SK-N-SH treated with all-trans-retinoic acid at 6 μM for 48 hours (cell line): Measurements from ENCODE around the gene MTTP.

ENCODE experiments used
- ATAC-seq: fragments of 200-7000 bp; cut with Tn5 transposase; 3 replicates; pipeline ENCODE4 v1.9.1; 2020; ENCODE audit warnings: mild to moderate bottlenecking, moderate library complexity
- ARNTL ChIP-seq: fragments of 450-650 bp; formaldehyde crosslinking; IDR thresholded peaks from 2 replicates; pipeline ENCODE4 v1.5.0; 2020; ENCODE audit warnings: low read depth, mild to moderate bottlenecking, moderate library complexity, borderline replicate concordance
- BACH2 ChIP-seq: fragments of 250-450 bp; sonication (Bioruptor Pico); IDR thresholded peaks from 2 replicates; pipeline ENCODE4 v1.9.0; 2021; ENCODE audit warnings: mild to moderate bottlenecking, borderline replicate concordance
- CSDC2 ChIP-seq: fragments of 250-450 bp; sonication (Bioruptor Pico); IDR thresholded peaks from 2 replicates; pipeline ENCODE4 v1.5.0; 2020; ENCODE audit warnings: mild to moderate bottlenecking, moderate library complexity
- CSRNP3 ChIP-seq: fragments of 250-450 bp; sonication (Bioruptor Pico); IDR thresholded peaks from 2 replicates; pipeline ENCODE4 v1.5.1; 2021; ENCODE audit warnings: mild to moderate bottlenecking, moderate library complexity
- ESRRG ChIP-seq: fragments of 250-450 bp; sonication (Bioruptor Pico); IDR thresholded peaks from 2 replicates; pipeline ENCODE4 v1.6.1; 2021; ENCODE audit warnings: mild to moderate bottlenecking
- GLIS3 ChIP-seq: fragments of 250-450 bp; sonication (Bioruptor Pico); IDR thresholded peaks from 2 replicates; pipeline ENCODE4 v1.5.0; 2020; ENCODE audit warnings: mild to moderate bottlenecking, moderate library complexity
- ISL1 ChIP-seq: fragments of 250-450 bp; sonication (Bioruptor Pico); IDR thresholded peaks from 2 replicates; pipeline ENCODE4 v2.1.2; 2022; ENCODE audit warnings: mild to moderate bottlenecking, moderate library complexity
- OSR1 ChIP-seq: fragments of 250-450 bp; sonication (Bioruptor Pico); IDR thresholded peaks from 2 replicates; pipeline ENCODE4 v1.8.0; 2022; ENCODE audit warnings: moderate library complexity, mild to moderate bottlenecking, inconsistent platforms
- PATZ1 ChIP-seq: fragments of 250-450 bp; sonication (Bioruptor Pico); IDR thresholded peaks from 2 replicates; pipeline ENCODE4 v1.8.0; 2020; ENCODE audit warnings: mild to moderate bottlenecking, moderate library complexity, borderline replicate concordance
- POU6F1 ChIP-seq: fragments of 250-450 bp; sonication (Bioruptor Pico); IDR thresholded peaks from 2 replicates; pipeline ENCODE4 v1.8.0; 2021; ENCODE audit warnings: low read depth, mild to moderate bottlenecking, moderate library complexity, borderline replicate concordance
- PPARA ChIP-seq: fragments of 250-450 bp; sonication (Bioruptor Pico); IDR thresholded peaks from 2 replicates; pipeline ENCODE4 v1.5.0; 2020; ENCODE audit warnings: mild to moderate bottlenecking, borderline replicate concordance
- RARB ChIP-seq: fragments of 250-450 bp; sonication (Bioruptor Pico); IDR thresholded peaks from 2 replicates; pipeline ENCODE4 v1.8.0; 2021; ENCODE audit warnings: mild to moderate bottlenecking, moderate library complexity
- SNAI2 ChIP-seq: fragments of 250-450 bp; sonication (Bioruptor Pico); IDR thresholded peaks from 2 replicates; pipeline ENCODE4 v1.5.0; 2020; ENCODE audit warnings: mild to moderate bottlenecking, moderate library complexity
- TCF4 ChIP-seq: fragments of 250-450 bp; sonication (Bioruptor Pico); IDR thresholded peaks from 2 replicates; pipeline ENCODE4 v1.8.0; 2021; ENCODE audit warnings: mild to moderate bottlenecking, moderate library complexity, borderline replicate concordance
- TOX ChIP-seq: fragments of 250-450 bp; sonication (Bioruptor Pico); IDR thresholded peaks from 2 replicates; pipeline ENCODE4 v1.8.0; 2021; ENCODE audit warnings: mild to moderate bottlenecking, moderate library complexity, borderline replicate concordance
- TSHZ2 ChIP-seq: fragments of 250-450 bp; sonication (Bioruptor Pico); IDR thresholded peaks from 2 replicates; pipeline ENCODE4 v1.5.0; 2020; ENCODE audit warnings: mild to moderate bottlenecking, moderate library complexity
- ZC3H10 ChIP-seq: fragments of 250-450 bp; sonication (Bioruptor Pico); IDR thresholded peaks from 2 replicates; pipeline ENCODE4 v1.5.1; 2021; ENCODE audit warnings: mild to moderate bottlenecking, moderate library complexity
- ZFP30 ChIP-seq: fragments of 450-650 bp; formaldehyde crosslinking; IDR thresholded peaks from 2 replicates; pipeline ENCODE4 v1.5.0; 2022; ENCODE audit warnings: mild to moderate bottlenecking, moderate library complexity
- ZNF565 ChIP-seq: fragments of 450-650 bp; formaldehyde crosslinking; conservative IDR thresholded peaks from 2 replicates; pipeline ENCODE4 v1.5.0; 2020; ENCODE audit warnings: low read depth, mild to moderate bottlenecking, moderate library complexity
- ZNF70 ChIP-seq: fragments of 450-650 bp; formaldehyde crosslinking; IDR thresholded peaks from 2 replicates; pipeline ENCODE4 v1.5.0; 2020; ENCODE audit warnings: mild to moderate bottlenecking, moderate library complexity
- ZNF8 ChIP-seq: fragments of 450-650 bp; formaldehyde crosslinking; IDR thresholded peaks from 2 replicates; pipeline ENCODE4 v1.5.0; 2020; ENCODE audit warnings: mild to moderate bottlenecking, moderate library complexity
- TF ChIP-seq, protein P1 (sequence below): fragments of 250-450 bp; sonication (Bioruptor Pico); IDR thresholded peaks from 2 replicates; pipeline ENCODE4 v1.5.1; 2020; ENCODE audit warnings: low read depth, mild to moderate bottlenecking, moderate library complexity

MTTP gene

DNA sequence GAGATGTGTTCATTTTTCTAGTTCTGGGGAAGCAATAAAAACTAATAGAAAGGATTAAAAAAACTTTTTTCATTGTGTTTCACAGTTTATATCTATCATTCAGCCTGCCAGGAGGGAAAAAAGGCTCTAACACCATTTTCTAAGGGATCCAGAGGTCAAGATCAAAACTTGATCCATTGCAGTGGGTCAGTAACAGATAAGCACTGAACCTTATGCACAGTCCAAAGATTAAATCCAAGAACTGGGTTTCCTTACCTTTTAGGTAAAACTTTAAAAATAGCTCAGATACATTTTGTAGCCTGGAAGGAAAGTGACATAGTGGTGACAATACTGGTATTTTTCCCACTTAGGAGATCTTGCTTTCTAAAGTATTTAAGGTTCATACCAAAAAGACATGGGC is 12.7 kb downstream of the MTTP start:
- ATAC-seq = no peak
- no peak for TF ChIP-seq ISL1 (CRISPR knock-in tag)
- no peak for TF ChIP-seq TSHZ2 (CRISPR knock-in tag)
- TF ChIP-seq ESRRG (CRISPR knock-in tag) = no peak
- no peak for TF ChIP-seq BACH2 (CRISPR knock-in tag)
- no peak for TF ChIP-seq TOX (CRISPR knock-in tag)
- TF ChIP-seq OSR1 = no peak
- no peak for TF ChIP-seq RARB
- no peak for TF ChIP-seq PATZ1 (CRISPR knock-in tag)
- TF ChIP-seq CSRNP3 (CRISPR knock-in tag) = no peak
- TF ChIP-seq ARNTL (CRISPR knock-in tag) = no peak
- TF ChIP-seq PPARA (CRISPR knock-in tag) = no peak
- TF ChIP-seq ZC3H10 (CRISPR knock-in tag) = no peak
- TF ChIP-seq SNAI2 (CRISPR knock-in tag) = no peak
- no peak for TF ChIP-seq TCF4 (CRISPR knock-in tag)
- TF ChIP-seq GLIS3 = no peak
- no peak for TF ChIP-seq POU6F1 (CRISPR knock-in tag)
- no peak for TF ChIP-seq ZNF8
- no peak for TF ChIP-seq CSDC2 (CRISPR knock-in tag)
- TF ChIP-seq ZNF565 = no peak

DNA sequence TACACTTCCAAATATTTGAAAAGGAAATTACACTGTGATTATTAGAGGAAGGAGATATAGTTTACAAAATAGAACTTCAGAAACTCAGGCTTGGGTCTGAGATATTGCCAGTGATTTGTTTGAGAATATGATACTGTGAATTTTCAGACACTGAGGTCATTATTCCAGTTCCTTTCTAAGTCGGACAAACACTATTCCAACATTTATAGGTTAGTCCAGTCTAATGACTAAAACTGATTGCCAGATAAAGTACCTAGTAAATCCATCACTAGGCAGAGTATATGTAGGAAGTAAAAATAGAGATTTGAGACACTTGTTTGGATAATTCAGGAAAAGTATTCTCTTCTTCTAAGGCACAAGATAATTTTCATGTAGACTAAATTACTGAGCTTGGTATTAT is 13.2 kb downstream of the MTTP start:
- TF ChIP-seq CSRNP3 (CRISPR knock-in tag) = no peak
- no peak for TF ChIP-seq SNAI2 (CRISPR knock-in tag)
- no peak for TF ChIP-seq PPARA (CRISPR knock-in tag)
- TF ChIP-seq POU6F1 (CRISPR knock-in tag) = no peak
- TF ChIP-seq, protein P1, sequence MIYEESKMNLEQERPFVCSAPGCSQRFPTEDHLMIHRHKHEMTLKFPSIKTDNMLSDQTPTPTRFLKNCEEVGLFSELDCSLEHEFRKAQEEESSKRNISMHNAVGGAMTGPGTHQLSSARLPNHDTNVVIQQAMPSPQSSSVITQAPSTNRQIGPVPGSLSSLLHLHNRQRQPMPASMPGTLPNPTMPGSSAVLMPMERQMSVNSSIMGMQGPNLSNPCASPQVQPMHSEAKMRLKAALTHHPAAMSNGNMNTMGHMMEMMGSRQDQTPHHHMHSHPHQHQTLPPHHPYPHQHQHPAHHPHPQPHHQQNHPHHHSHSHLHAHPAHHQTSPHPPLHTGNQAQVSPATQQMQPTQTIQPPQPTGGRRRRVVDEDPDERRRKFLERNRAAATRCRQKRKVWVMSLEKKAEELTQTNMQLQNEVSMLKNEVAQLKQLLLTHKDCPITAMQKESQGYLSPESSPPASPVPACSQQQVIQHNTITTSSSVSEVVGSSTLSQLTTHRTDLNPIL (CRISPR knock-in tag) = no peak
- no peak for TF ChIP-seq OSR1
- TF ChIP-seq RARB = no peak
- no peak for TF ChIP-seq ZNF70 (CRISPR knock-in tag)
- no peak for TF ChIP-seq GLIS3
- TF ChIP-seq ESRRG (CRISPR knock-in tag) = no peak
- no peak for TF ChIP-seq TSHZ2 (CRISPR knock-in tag)
- TF ChIP-seq BACH2 (CRISPR knock-in tag) = no peak
- no peak for TF ChIP-seq CSDC2 (CRISPR knock-in tag)
- no peak for TF ChIP-seq ZFP30 (CRISPR knock-in tag)
- TF ChIP-seq ZNF8 = no peak
- TF ChIP-seq, all 23 proteins: peak for 0
- no peak for ATAC-seq
